GM21423 (cell line): ENCODE data around the gene SLC40A1.

Experiments
- ATAC-seq: cut with Tn5 transposase; IDR thresholded peaks from one replicate; pipeline ENCODE4 v1.9.1; 2021; ENCODE audit warnings: mild to moderate bottlenecking, moderate library complexity; ENCODE audit not compliant: unreplicated experiment

SLC40A1 gene

DNA sequence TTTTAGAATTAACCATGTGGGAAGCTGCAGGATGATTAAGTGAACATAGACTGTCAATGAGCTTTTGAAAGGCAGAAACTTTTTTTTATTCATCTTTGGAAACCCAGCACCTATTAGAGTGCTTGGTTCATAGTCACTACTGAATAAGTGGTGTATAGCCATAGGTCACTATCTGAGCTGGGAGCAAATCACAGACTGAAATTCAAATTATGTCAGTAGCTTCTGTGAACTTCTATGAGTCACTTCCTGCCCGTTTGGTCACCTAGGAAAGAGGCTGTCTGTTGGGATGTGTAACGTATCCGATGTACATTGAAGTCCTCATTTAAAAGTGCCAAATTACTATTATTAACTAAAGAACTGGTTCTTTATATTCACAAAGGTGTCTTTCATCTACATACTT, 20.5 kb upstream of the SLC40A1 start:
- no peak for ATAC-seq

DNA sequence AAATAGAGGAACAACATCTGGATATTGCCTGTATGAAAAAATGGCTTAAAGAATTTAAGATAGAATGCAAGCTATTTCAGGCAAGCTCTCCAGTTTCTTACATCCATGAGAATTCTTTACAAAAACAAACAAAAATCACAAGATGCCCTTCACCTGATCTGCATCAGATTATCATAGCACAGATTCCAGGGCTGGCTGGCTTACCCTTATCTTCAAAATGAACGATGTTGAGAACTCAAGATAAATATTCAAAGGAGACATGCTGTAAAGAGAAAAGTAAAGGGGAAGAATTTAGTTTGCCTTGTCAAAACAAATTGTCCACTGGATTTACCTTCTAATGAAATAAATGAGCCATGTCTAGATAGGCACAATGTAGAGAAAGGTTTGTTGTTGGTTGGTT, 18.7 kb upstream of the SLC40A1 start:
- no peak for ATAC-seq

DNA sequence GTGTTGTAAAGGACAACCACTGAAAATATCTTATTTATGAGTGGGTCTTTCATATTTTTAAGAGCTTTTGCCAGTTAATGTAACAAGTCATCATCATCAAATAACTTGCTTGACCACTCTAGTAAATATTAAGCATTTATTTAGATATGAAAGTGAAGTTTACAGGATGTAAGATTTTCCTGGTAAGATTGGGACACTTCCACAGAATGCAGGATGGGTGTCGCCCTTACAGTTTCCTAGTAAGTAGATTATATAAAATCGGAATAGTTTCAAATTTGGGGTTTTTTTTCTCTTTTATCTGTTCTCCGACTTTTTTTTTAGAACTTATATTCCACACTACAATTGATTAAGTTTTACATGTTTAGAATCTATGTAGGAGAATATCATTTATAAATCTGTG, 14.8 kb upstream of the SLC40A1 start:
- no peak for ATAC-seq

DNA sequence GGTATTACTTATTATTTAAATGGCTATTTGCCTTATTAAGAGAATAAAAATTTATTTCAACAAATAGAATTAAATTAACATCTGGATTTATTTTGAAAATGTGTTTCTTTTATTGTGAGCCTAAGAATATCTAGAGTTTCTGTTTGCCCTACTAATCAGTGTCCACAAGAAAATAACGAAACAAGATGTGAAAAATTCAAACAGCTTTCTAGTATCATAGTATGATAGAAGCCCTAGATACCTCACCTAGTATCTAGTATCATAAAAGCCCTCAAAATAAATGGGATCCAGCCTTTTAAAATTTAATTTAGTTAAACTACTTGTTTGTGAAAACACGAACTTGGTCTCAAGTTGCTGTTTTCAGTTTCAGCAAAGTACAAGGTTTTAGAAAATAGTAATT, 13.7 kb upstream of the SLC40A1 start:
- ATAC-seq, result no peak

DNA sequence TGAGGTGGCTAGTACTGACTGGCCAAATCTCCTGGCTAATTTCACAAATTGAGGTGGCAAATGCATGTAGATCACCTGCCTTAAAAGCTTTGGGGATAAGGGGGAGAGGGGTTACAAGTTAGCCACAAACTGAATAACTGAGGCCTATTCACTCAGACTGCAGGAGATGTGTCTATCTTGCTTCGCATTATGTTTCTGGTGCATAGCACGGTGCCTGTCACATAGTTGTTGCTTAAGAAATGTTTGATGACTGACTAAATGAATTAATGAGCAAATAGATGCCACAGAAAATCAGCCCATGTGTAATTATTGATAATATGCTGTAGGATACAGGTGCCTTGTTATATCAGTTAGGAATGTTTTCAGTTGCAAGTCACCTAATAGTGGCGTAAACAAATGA, 12.5 kb upstream of the SLC40A1 start:
- no peak for ATAC-seq

DNA sequence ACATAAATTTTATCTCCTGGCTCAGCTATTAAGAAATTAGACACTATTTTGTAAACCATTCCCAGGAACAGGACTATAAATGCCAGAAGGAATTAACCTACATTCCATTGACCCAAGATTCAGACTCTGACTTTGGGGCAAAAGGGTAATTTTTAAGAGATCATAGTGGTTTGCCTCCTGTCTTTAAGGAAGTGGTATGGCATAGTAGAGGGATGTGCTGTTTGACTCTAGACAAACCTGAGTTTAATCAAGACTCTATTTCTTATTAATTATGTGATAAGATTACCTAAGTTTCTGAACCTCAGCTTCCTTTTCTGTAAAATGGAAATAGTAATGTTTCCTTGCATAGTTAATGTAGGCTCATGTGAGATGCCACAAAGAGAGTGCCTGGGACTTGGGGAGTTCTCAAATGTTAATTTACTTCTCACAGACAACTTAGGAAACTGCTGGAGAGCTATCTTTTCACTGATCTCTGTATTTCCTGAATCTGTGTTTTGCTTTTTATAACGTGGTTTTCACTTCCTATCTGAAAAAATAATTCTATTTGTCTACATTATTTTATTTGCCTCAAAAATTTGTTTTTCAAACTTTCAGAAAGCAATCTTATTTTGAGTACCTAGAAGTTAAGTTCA, 11.9 kb upstream of the SLC40A1 start:
- ATAC-seq, result no peak

DNA sequence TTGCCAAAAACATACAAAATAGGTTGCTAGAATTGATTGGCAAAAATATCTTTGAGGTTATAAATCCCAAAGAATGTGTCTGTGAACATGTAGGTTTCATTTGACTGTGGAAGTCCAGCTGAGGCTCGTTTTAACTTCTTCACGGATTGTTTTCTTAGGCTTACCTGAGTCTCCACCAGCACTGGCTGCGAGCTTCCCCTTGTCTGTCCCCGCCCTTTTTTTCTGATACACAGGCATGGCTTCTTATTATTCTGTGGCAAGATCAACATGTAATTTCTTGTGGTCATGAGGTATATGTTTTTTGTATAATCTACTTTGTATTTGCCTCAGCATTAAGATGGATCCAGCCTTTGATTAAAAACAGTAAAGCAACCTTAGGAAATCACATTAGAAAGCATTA, 7.2 kb upstream of the SLC40A1 start:
- no peak for ATAC-seq

DNA sequence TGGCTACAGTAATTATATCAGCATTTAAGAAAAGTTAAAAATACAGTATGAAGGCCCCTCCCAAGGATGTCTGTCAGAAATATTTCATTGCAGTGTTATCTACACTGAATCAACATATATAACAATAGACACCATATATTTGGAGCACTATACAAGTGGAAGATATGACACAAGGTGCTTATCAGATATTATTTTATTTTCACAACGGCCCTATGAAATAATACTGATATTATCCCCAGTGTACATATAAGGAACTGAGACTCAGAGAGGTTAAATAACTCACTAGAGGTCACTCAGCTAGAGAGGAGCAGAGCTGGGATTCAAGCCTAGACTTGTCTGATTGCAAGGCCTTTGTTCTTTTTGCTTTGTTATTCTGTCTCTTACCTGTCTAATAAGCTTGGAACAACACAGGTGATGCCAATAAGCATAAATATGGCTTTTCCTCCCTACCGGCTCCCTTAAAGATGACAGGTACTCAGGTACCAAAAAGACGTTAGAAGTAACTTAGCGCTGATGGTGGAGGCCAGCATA, 4.7 kb upstream of the SLC40A1 start:
- ATAC-seq, result no peak

DNA sequence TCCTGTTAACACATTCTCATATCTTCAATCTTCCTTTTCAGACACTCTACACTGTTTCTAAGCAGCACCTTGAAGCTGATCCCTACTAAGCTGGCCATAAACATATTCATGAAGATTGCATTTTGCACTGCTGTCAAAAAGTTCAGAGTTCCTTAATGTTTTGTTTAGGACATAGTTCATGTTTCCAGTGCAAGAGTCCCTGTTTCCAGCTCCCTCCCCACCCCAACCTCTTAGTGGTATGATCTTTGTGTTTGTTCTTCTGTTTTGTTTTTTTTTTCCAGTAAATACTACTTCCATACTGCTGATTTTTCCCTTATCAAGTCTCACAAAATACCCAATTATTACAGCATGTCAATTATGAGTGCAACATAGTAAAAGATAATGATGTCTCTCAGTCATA, 4.1 kb upstream of the SLC40A1 start:
- no peak for ATAC-seq

DNA sequence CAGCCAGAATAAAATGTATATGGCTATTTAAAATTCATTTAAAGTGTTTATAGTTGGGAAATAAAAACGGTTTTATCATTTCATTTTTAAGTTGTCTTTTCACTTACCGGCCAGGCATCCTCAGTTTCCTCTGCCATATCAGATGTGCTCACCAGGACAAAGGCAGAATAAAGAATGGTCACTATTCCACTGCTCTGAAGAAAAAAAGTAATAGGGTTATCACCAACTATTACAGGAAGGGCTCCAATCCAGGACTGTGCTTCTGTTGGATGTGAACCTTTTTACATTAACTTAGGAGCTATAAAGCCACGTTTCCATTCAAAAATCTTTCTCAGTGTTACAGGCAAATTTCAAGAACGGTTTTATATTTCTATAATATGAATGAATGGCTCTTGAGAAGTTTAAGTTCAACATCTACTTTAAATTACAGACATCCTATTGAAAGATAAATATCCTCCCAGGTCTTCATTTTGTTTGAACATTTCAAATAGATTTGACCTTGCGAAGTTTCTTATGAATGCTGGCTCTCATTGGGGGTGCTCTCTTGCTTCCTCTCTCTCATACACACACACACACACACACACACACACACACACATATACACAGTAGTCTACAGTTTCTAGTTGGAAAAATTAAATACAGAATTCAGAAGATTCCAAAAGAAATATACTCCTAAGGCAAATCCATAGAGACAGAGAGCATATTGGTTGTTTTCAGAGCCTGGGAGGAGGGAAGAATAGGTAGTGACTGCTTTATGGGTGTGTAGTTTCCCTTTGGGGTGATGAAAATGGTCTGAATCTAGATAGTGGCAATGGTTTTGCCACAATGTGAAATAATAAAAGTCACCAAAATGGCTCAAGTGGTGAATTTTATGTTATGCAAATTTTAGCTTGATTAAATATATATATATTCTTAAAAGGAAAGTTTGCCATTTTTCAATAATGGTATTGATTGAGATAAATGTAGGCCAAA, 2.9 kb upstream of the SLC40A1 start:
- ATAC-seq, result no peak

DNA sequence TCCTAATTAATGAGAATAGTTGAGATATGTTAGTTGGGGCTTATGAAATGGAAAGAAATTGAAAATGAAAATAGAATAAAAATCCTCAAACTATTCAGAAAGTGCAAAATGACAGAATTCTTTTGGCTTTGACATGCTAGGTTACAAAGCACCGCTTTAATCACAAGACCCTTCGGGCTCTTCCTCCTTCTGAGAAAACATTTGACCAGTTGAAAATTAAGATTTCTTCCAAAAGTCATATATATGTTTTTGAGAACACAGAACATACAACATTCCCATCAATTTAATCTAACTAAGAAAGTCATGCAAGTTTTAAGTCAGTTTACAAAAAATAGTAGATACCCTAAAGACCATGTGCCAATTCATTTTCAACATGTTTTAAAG, 2.2 kb upstream of the SLC40A1 start:
- ATAC-seq, result no peak

DNA sequence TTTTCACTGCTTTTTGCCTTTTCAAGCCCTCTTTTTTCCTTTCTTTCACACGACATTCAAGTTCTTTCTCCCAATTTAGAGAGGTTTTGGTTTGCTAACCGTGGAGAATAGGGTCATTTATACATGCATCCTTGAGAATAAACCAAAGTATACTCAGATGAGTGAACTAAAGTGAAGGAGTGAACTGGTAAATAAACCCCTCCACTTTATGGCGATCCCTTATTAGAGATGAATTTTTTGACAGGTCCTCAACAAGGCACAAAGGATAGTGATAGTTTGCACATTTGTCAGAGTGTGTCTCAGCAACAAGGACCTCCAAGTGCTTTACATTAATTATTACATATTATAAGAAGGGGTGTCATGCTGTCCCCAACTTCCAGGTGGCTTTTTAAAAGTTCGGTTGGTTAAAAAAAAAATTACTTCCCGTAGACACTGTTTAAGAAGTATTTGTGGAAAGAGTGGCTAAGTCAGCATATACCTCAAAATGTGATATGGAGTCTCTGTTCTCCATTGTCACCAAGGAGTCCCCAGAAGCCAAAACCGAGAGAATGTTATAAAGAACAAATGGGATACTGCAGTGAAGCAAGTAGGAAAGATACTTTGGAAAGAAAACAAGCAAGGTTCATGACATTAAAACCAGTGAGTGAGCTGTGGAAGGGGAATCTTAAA, 1.7 kb upstream of the SLC40A1 start:
- no peak for ATAC-seq

DNA sequence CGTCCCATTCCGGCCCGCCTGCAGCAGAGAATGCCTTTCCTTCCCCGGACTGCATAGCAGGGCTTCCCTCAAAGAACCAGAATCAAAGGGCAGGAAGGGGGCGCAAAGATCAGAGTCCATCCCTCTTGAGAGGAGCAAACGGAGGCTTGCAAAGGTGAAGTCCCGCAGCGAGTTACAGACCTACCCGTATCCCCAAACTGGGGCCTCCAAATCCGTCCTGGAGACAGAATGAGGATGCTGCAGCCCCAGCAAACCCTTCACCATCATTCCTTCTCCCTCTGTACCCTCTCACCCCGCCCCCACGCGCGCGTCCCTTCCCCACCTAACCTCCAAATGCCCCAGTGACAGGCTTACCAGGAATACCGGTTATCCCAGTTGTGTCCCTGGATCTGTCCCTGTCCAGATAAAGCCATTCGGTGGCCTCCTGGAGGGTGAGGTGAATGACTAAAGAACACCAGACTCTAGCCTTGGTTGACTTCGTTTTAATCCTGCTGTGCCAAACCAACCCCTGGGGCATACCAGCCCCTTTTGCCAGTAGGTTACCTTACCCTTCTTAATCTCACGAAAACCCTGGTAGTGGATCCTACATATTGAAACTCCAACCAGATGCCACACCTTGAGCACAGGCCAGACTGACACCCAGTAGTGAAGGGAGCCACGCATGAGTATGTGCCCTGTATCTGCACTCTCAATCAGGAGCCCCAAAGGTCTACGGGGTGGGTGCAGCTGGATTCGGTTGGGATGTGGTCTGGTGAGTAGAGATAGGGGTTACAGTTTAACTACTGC, 961 bp upstream of the SLC40A1 start:
- no peak for ATAC-seq

DNA sequence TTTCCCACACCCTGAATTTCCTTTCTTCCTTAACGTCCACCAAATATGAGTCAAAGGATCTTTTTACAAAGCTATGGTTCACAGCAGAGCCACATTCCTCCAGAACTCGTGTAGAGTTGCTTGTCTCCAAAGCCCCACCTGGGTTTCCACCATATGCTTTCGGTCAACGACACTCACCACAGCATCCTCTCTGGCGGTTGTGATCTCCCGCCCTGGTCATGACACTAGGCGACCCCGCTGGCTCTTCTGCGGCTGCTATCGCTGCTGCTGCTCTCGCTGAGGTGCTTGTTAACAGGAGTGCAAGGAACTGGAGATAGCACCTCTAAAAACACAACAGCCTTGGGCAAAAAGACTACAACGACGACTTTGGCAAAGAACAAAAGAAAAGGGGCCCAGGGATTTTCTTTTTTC, 340 bp downstream of the SLC40A1 start:
- ATAC-seq, result peak; percentile 43

DNA sequence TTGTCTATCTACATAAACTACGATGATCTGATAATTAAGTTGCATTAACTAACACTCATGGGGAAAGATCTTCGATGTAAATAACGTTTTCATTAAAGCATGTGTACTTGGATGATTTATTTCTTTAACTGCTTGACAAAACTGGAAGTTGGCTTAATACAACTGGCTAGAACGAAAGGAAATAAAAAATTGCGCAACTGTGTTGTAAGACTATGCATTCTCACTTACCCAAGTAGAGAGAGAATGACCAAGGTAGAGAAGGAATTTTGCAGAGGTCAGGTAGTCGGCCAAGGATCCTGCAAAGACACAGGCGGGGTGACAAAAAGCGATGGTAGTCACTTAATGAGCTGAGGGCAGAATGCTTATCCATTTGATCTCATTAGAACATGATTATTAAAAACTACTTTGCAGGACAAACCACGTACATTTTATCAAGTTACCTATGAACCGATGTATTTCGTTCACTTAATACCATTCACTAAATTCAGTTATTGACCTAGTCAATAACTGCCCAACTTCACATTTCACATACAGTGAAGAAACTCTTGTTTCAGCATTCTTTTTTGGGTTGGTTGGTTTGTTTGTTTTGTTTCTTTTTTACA, 900 bp downstream of the SLC40A1 start:
- ATAC-seq, result no peak

DNA sequence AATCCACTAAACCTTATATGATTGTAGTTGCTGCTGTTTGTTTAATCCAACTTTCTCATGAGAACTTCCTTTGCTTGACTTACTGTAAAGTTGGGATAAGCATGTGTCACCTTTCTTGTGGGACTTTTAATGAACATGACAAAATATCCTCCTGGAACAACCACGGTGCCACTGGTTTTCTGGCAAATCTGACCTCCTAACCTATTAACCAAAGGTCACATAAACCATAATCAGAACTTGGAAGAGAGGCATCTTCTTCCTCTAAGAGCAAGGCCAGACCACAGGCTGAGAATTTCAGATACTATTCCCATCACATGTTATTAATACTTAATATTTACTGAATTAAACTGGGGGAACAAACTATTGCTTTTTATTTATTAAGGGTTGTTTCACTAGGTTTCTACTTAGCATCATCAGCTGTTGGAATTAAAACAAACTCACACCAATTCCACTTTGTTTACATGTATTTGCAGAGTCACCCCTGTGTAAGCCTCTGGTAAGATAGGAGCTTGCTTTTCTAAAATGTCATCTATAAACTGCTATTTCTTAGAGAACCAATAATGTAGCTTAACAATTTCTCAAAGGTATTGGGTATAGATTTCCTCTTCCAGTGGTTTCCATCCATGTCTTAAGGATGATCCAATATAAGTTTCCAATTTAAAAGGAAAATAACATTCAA, 2.2 kb downstream of the SLC40A1 start:
- ATAC-seq, result no peak

DNA sequence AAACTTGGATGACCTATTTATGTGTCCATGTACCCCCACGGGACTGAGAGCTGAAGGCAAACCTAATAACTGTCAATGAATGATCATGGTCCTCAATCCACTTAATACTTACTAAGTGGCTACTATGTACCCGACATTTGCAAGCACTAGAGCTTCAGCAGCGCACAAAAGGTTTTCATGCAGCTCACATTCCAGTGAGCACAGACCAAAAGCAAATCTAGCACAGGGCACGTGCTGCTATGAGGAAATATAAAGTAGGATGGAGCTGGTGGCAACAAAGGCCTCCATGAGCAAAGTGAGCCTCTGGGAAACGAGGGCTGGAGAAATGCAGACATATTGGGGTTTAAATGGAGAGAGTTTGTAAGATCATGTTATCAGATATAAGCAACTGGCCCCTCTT, 3.5 kb downstream of the SLC40A1 start:
- no peak for ATAC-seq

DNA sequence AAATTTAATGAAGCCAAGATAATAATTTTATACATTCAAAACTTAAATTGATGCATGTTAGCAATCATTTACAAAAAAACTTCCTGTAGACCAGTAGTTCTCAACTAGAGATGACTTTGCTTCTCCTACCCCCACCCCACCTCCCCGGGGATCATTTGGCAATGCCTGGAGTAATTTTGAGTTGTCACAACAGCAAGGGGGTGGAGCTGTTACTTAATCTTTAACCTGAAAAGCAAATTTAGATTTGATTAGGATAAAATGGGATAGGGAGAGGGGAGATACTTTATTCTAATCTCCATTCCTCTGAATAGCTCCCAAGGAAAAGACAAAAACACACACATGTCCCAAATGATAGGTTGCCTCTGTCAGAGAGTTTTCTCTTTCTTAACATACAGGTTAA, 4.2 kb downstream of the SLC40A1 start:
- ATAC-seq, result no peak

DNA sequence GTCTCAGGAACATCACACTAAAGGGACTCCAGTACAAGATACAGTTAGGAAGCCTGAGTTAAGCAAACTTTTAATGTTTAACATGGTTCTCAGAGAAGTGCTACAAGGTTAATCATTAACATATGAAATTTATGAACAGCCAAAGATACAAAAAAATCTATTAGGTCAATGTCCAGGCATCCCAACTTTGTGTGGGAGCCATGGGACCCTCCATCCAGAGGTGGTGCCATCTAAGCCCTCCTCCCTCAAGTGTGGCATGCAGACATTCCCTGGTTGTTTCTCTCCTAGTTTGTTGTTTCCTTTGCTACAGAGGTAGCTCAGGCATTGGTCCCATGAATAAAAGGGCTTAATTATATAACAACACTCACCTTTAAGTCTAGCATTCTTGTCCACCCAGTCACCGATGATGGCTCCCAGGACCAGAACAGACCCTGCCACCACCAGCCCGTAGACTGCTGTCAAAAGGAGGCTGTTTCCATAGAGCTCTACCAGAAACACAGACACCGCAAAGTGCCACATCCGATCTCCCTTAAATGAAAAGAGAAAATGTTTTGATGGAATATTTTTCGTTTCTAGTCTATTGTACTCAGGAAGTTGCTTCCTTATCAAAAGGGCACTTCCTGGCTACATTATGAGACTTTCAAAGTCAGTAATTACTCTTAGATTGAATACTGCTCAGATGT, 5.7 kb downstream of the SLC40A1 start:
- no peak for ATAC-seq
